Neural progenitor cell (in vitro differentiated cells): ENCODE data around the gene ANKRD7.
"Not testable (repeated sequence)": the region's sequence is repeated elsewhere in the genome, so short reads cannot be mapped to it uniquely, and the experiment has no call there.

Experiments used
- EZH2 ChIP-seq: fragments of 200-600 bp; sonication (generic); IDR thresholded peaks from 2 replicates; pipeline ENCODE4 v1.6.1; 2017; ENCODE audit warnings: antibody characterized with exemption, mild to moderate bottlenecking, moderate library complexity
- EZH2phosphoT487 ChIP-seq: fragments of 200-600 bp; sonication (generic); IDR thresholded peaks from 2 replicates; pipeline ENCODE4 v1.6.1; 2017; ENCODE audit warnings: antibody characterized with exemption
- TF ChIP-seq, protein P1 (sequence below): fragments of 200-600 bp; sonication (generic); IDR thresholded peaks from 2 replicates; pipeline ENCODE4 v1.5.1; 2017; ENCODE audit warnings: antibody characterized with exemption, mild to moderate bottlenecking

DNA sequence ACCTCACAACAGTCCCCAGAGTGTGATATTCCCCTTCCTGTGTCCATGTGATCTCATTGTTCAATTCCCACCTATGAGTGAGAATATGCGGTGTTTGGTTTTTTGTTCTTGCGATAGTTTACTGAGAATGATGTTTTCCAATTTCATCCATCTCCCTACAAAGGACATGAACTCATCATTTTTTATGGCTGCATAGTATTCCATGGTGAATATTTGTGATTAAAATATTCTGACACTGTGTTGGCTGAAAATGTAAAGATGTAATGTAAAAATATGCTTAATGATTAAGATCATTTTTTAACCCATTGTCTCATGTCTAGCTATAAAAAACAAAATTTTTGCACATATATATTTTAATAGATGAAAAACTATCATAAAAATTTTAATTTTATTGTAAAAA lies 15.8 kb downstream of the ANKRD7 start:
- TF ChIP-seq, protein P1, sequence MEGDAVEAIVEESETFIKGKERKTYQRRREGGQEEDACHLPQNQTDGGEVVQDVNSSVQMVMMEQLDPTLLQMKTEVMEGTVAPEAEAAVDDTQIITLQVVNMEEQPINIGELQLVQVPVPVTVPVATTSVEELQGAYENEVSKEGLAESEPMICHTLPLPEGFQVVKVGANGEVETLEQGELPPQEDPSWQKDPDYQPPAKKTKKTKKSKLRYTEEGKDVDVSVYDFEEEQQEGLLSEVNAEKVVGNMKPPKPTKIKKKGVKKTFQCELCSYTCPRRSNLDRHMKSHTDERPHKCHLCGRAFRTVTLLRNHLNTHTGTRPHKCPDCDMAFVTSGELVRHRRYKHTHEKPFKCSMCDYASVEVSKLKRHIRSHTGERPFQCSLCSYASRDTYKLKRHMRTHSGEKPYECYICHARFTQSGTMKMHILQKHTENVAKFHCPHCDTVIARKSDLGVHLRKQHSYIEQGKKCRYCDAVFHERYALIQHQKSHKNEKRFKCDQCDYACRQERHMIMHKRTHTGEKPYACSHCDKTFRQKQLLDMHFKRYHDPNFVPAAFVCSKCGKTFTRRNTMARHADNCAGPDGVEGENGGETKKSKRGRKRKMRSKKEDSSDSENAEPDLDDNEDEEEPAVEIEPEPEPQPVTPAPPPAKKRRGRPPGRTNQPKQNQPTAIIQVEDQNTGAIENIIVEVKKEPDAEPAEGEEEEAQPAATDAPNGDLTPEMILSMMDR: not testable (repeated sequence)
- not testable (repeated sequence) for TF ChIP-seq EZH2, EZH2phosphoT487
